ENCODE measurements around the gene BAIAP3. TPM values are rescaled to one million over a fixed set of nuclear protein-coding genes. Genes with fewer than 3 reads are reported as not detected.

Gene BAIAP3
- total RNA-seq, 4 donors from 2014 or later: 1.5 to 14.2 (median 1.9) TPM

DNA sequence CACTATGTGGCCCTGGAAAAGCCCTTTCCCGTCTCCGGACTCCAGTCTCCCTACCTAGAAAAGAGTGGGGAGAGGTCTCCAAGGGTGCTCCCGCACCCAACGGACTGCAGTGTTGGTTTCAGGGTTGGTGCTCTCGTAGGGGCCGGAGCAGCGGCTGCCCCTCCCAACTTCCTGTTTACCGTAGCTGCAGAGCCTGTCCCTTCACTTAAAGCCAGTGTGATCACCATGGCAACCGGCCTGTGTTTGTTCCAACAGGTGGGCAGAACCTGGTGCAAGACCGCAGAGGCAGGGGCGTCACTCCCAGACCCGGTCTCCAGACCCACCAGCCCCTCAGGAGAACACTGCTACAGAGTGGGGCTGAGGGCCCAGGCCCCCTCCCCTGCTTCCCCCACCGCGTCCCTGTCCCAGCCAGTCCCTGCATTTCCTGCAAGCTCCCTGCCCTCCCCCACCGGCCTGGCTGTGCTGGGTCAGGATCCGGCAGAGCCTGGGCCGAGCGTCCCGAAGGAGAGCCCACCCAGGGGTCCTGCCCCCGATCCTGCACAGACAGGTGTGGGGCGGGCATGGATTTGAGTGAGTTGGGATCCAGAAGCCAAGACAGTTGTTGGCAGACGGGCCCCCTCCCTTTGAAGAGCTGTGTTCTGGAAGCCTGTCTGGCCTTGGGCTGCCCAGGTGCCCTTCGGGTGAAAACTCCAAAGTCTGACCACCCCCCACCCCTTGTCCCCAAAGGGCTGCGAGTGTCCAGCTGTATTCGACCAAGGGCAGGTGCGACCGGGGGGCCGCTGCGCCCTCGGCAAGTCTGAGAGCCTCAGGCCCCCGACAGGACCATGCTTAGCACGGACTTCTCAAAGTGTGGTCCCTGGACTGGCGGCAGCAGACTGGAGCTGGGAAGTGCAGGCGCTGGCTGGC, 1.5 kb upstream of the BAIAP3 start:
- TF ChIP-seq, protein P1, sequence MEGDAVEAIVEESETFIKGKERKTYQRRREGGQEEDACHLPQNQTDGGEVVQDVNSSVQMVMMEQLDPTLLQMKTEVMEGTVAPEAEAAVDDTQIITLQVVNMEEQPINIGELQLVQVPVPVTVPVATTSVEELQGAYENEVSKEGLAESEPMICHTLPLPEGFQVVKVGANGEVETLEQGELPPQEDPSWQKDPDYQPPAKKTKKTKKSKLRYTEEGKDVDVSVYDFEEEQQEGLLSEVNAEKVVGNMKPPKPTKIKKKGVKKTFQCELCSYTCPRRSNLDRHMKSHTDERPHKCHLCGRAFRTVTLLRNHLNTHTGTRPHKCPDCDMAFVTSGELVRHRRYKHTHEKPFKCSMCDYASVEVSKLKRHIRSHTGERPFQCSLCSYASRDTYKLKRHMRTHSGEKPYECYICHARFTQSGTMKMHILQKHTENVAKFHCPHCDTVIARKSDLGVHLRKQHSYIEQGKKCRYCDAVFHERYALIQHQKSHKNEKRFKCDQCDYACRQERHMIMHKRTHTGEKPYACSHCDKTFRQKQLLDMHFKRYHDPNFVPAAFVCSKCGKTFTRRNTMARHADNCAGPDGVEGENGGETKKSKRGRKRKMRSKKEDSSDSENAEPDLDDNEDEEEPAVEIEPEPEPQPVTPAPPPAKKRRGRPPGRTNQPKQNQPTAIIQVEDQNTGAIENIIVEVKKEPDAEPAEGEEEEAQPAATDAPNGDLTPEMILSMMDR (IDR thresholded peaks at IDR 0.05): no peak
- ATAC-seq (ENCODE audit: low FRiP score) (no peak), DNase-seq (ENCODE audit: low spot score) (no peak)

DNA sequence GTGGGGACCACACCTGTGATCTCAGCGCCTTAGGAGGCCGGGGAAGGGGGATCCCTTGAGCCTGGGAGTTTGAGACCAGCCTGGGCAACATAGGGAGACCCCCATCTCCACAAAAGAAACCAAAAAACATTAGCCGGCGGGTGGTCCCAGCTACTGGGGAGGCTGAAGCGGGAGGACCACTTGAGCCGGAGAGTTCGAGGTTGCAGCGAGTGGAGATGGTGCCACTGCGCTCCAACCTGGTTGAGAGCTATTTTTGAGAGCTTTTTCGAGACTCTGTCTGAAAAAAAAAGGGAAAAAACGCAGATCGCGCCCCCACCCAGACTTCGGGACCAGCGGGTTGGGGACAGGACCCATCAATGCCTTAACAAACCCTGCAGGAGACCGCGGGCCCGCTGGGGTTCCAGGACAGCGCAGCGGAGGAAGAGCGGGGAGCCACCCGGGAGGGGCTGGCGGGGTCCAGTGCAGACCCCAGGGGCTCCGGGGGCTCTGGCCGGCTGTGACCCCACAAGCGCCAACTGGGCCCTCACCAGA, 762 bp upstream of the BAIAP3 start:
- no peak for ATAC-seq (ENCODE audit: low FRiP score)

GRCh38 chr16:1333854-1334700, 632 bp downstream of the BAIAP3 start:
- TF ChIP-seq, protein P1 (IDR thresholded peaks at IDR 0.05): no peak
- DNase-seq (ENCODE audit: low spot score) (no peak), ATAC-seq (ENCODE audit: low FRiP score) (no peak)

More for the DNA sequence above, 762 bp upstream of the BAIAP3 start:
- no peak for DNase-seq (ENCODE audit: low spot score)
- TF ChIP-seq, protein P1 (IDR thresholded peaks at IDR 0.05): no peak

- ATAC-seq (ENCODE audit: low FRiP score) (no peak), DNase-seq (ENCODE audit: low spot score) (no peak)
- TF ChIP-seq, protein P1 (IDR thresholded peaks at IDR 0.05): no peak
These were observed 1.3 kb downstream of the BAIAP3 start for GRCh38 chr16:1334739-1335138.

DNA sequence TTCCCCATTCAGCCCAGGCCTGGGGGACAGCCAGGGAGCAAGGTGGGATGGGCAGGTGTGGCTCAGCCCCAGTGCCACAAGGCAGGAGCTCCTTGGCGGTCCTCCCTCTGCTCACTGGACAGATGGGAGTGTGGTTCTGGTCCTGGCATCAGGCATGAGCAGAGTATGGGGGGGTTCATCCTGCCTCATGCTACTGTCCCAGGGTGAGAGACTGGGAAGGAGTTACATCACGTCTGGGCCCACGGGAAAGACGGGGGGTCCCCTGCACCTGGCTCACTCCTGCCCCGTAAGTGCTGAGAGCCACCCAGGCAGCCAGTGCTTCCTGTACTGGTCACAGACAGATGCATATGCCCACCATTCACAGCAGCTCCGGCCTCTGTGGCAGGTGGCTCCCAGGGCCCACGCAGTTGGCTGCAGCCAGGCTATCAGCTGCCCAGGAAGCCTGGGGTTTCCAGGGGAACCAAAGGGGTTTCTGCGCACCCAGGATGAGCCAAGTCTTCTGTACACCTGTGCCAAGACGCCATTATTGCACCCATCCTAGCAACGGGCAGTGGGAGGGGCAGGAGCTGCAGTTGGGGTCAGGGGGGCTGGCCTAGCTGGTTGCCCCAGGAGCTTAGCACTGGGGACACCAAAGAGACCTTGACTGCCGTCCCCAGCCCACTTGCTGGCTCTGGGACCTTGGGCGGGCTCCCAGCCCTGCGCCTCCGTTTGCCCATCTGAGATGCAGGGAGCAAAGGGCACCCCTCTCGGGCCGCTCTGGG, 1.9 kb downstream of the BAIAP3 start:
- ATAC-seq (ENCODE audit: low FRiP score): no peak
- DNase-seq (ENCODE audit: low spot score): no peak
- TF ChIP-seq, protein P1 (IDR thresholded peaks at IDR 0.05): no peak

GRCh38 chr16:1335996-1336395, 2.6 kb downstream of the BAIAP3 start:
- TF ChIP-seq, protein P1 (IDR thresholded peaks at IDR 0.05): no peak
- DNase-seq (ENCODE audit: low spot score): no peak
- no peak for ATAC-seq (ENCODE audit: low FRiP score)
